ENCODE data around the gene SIRPA.

The SIRPA gene

DNA sequence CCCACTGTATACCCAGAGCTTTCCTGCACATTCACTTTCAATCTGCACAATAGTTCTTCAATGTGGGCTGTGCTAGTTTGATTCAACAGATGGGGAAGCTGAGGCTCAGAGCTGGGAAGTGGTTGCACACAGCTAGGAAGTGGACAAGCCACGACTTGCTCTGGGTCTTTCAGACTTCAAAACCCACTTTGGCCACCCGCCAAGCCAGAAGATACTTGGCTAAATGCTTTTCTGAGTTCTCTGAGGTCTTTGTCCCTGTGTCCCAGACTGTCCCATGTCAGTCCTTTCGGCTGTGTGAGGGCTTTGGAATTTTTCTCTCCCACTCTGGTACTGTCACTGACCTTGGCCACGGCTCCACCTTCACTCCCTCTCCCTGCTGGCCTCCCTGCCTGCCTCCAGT is 88.1 kb downstream of the SIRPA start:
- Histone ChIP-seq H3K4me3 (ENCODE audit: low read depth in 1 of 2, low read length in 1 of 2) (no peak overlapping the region), H3K9me3 (no peaks in the 10 kb centered on the region), H3K27me3 (peaks cover 75% of the 10 kb centered on the region), H3K36me3 (no peaks in the 10 kb centered on the region), H3K4me1 (ENCODE audit: control insufficient read depth in 1 of 2, insufficient read depth in 1 of 2, low read depth in 1 of 2, low read length in 1 of 2) (peaks cover 22 to 25% of the 10 kb centered on the region in 2 experiments), H3K27ac (no peak overlapping the region)
- TF ChIP-seq, protein P1, sequence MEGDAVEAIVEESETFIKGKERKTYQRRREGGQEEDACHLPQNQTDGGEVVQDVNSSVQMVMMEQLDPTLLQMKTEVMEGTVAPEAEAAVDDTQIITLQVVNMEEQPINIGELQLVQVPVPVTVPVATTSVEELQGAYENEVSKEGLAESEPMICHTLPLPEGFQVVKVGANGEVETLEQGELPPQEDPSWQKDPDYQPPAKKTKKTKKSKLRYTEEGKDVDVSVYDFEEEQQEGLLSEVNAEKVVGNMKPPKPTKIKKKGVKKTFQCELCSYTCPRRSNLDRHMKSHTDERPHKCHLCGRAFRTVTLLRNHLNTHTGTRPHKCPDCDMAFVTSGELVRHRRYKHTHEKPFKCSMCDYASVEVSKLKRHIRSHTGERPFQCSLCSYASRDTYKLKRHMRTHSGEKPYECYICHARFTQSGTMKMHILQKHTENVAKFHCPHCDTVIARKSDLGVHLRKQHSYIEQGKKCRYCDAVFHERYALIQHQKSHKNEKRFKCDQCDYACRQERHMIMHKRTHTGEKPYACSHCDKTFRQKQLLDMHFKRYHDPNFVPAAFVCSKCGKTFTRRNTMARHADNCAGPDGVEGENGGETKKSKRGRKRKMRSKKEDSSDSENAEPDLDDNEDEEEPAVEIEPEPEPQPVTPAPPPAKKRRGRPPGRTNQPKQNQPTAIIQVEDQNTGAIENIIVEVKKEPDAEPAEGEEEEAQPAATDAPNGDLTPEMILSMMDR (IDR thresholded peaks at IDR 0.05), result no peak

- H3K4me3 ChIP-seq (ENCODE audit: low read depth in 1 of 2, low read length in 1 of 2), result no peak overlapping the region
- peaks cover 20 to 23% of the 10 kb centered on the region in 2 experiments for H3K4me1 ChIP-seq (ENCODE audit: control insufficient read depth in 1 of 2, insufficient read depth in 1 of 2, low read depth in 1 of 2, low read length in 1 of 2)
- H3K36me3 ChIP-seq, result no peaks in the 10 kb centered on the region
- H3K27ac ChIP-seq, result no peak overlapping the region
- H3K27me3 ChIP-seq, result peaks cover 85% of the 10 kb centered on the region
- no peaks in the 10 kb centered on the region for H3K9me3 ChIP-seq
- TF ChIP-seq, protein P1 (IDR thresholded peaks at IDR 0.05), result no peak
These were observed 92.6 kb downstream of the SIRPA start for GRCh38 chr20:1987826-1988225.

All from neutrophil (primary cell).